D721Med (cell line): ENCODE measurements around the gene LAMA3.

Source experiments
- DNase-seq: peaks from one replicate; pipeline ENCODE4 v3.0.0; 2011; ENCODE audit warnings: low spot score; ENCODE audit not compliant: insufficient read length
- FAIRE-seq: peaks from 2 replicates; lab custom pipeline; 2011; peaks lifted over from hg19 to GRCh38; lab: Jason Lieb, UNC
- TF ChIP-seq, protein P1 (sequence below): IDR thresholded peaks from 2 replicates; pipeline ENCODE4 v1.5.1; 2012; ENCODE audit warnings: mild to moderate bottlenecking, control low read depth; ENCODE audit not compliant: insufficient read depth; ENCODE audit errors: missing control alignments

Gene LAMA3

DNA sequence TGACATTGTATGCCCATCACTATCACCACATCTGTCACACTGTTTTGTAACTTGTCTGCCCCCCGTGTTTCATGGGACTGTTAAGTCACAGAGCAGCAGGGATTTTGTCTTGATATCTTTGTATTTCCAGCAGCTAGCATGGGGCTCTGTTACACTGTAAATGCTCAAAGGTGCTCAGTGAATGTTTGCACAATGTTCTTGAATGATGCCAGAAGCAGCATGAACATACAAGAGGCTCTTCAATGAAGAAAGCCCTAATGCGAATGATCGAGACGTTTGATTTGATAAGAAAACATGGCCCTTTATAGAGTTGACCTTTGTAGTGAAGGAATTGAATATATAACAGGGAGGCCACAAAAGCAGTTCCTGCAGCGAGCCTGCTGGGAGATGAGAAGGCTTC lies 204.4 kb downstream of the LAMA3 start:
- TF ChIP-seq, protein P1, sequence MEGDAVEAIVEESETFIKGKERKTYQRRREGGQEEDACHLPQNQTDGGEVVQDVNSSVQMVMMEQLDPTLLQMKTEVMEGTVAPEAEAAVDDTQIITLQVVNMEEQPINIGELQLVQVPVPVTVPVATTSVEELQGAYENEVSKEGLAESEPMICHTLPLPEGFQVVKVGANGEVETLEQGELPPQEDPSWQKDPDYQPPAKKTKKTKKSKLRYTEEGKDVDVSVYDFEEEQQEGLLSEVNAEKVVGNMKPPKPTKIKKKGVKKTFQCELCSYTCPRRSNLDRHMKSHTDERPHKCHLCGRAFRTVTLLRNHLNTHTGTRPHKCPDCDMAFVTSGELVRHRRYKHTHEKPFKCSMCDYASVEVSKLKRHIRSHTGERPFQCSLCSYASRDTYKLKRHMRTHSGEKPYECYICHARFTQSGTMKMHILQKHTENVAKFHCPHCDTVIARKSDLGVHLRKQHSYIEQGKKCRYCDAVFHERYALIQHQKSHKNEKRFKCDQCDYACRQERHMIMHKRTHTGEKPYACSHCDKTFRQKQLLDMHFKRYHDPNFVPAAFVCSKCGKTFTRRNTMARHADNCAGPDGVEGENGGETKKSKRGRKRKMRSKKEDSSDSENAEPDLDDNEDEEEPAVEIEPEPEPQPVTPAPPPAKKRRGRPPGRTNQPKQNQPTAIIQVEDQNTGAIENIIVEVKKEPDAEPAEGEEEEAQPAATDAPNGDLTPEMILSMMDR = no peak
- FAIRE-seq (no peak), DNase-seq (no peak)

DNA sequence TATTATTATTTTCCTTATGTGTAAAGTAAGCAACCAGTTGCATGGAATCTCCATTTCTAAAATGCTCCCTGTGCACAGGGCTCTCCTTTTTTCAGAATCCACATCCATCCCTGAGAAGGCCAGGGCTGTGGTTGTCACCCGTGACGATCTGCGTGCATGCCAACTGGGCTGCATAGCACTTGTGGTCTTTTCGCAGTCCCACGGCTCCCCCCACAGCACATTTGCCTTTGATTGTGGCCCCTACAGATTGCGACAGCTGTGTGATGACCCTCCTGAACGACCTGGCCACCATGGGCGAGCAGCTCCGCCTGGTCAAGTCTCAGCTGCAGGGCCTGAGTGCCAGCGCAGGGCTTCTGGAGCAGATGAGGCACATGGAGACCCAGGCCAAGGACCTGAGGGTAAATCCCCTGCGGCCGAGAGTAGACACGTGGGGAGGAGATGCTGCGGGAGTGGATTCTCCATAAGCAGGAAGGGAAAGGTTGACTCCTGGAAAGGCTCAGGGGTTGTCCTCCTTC lies 205.5 kb downstream of the LAMA3 start:
- FAIRE-seq = no peak
- DNase-seq = no peak
- TF ChIP-seq, protein P1 = no peak

DNA sequence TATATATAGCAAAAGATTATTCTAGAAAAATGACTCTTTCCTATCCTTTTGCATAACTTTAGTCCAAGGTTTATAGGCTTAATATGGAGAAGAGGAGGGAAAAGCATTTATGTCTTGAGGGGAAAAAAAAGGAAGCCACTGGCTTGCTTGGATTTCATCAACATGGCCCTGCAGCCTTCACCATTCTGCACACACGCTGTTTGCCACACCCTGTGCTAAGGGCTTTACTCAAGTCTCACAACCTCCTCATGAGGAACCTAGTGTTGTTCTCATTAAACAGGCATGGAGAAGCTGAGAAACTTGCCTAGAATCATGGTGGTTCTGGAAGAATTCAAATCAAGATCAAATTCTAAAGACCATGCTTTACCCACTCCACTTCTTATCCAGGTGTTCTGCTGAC lies 208.0 kb downstream of the LAMA3 start:
- DNase-seq = no peak
- FAIRE-seq = no peak
- TF ChIP-seq, protein P1 = no peak

DNA sequence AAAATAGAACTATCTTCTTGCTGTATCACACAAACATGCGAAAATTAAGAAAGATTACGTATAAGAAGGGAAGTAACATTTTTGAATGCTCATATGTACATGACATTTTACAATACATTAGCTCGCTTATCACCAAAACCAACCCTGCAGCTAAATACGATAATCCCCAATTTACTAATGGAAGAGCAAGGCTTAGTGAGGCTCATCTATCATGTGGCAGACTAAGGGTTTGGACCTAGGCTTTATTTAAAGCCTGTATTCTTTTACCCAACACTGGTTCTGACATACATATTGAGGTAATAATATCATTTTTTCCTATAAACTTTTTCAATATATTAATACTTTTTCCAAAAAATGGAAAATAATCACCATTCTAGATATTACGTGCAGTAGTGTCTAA lies 208.5 kb downstream of the LAMA3 start:
- FAIRE-seq = peak; percentile 100
- peak; percentile 59 for DNase-seq
- TF ChIP-seq, protein P1 = no peak

DNA sequence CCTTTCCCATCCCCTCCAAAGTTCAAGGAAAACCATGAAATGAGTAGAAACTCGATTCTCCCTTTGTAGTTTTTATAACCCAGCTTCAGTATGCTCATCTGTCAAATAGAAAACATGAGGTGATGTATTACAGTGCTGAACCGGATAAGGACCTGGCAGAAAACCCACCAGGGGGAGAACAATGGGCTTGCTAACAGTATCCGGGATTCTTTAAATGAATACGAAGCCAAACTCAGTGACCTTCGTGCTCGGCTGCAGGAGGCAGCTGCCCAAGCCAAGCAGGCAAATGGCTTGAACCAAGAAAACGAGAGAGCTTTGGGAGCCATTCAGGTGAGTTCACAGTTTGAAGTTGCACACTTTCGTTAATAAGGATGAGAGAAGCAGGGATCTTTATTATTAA lies 211.7 kb downstream of the LAMA3 start:
- TF ChIP-seq, protein P1 = no peak
- FAIRE-seq (peak; percentile 67), DNase-seq (no peak)

DNA sequence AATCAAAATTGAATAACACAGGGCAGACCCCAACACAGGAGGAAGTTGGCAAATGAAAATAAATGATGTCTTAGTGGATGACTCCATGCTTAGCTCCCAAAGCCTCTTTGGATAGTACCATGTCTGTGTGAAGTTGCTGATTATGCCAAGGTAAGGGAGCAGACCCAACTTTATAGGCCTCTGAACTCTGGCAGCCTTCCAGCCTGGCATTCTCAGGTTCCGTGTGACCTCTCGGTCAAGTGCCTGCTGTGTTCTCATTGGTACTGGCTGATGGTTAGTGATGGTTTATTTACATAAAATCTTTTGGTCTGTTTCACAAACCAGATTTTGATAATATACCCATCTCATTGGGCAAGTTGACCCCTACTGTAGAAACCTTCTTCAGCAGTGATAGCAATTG lies 213.1 kb downstream of the LAMA3 start:
- TF ChIP-seq, protein P1 = no peak
- FAIRE-seq = no peak
- no peak for DNase-seq

DNA sequence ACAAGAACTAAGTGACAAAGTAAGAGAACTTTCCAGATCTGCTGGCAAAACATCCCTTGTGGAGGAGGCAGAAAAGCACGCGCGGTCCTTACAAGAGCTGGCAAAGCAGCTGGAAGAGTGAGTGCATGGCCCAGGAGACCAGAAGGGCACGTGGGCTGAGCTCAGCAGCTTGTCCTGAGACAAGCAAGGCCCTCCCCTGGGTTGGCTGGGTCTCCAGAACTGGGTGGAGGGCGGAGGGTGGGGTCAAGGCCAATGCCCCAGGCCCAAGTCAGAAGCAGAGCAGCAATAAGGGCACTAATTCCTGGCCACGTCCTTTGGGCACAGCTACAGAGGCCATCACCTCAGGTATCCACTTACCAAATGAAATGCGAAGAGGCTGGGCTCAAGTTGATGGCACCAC lies 214.7 kb downstream of the LAMA3 start:
- TF ChIP-seq, protein P1 = no peak
- DNase-seq = no peak
- FAIRE-seq = no peak
